HL-60 (cell line): ENCODE results near the gene TBC1D17.
A peak's percentile ranks its signal among the peaks of the same experiment; 100 is the strongest.

Experiments used
- DNase-seq, 2 experiments: peaks; one replicate each; pipeline ENCODE4 v3.0.0-alpha.2; 2010 to 2020; ENCODE audit warnings: low read depth in 1 of 2, low spot score in 1 of 2
- H3K27ac ChIP-seq: fragments of 250-450 bp; sonication (Bioruptor Pico); replicated peaks from 2 replicates; pipeline ENCODE4 v1.5.1; 2020; ENCODE audit warnings: mild to moderate bottlenecking, moderate library complexity
- H3K27me3 ChIP-seq: fragments of 250-450 bp; sonication (Bioruptor Pico); 2 replicates; pipeline ENCODE4 v1.5.1; 2021; ENCODE audit warnings: mild to moderate bottlenecking, moderate library complexity; ENCODE audit not compliant: insufficient read depth, poor library complexity, severe bottlenecking
- H3K4me3 ChIP-seq: replicated peaks from 2 replicates; pipeline ENCODE4 v1.5.1; 2011; ENCODE audit warnings: mild to moderate bottlenecking, control low read depth, low read length; ENCODE audit not compliant: insufficient read depth
- GABPA ChIP-seq: IDR thresholded peaks from 2 replicates; pipeline ENCODE4 v1.6.1; 2012; ENCODE audit warnings: low read depth
- POLR2AphosphoS5 ChIP-seq: IDR thresholded peaks from 2 replicates; pipeline ENCODE4 v1.6.1; 2012; ENCODE audit warnings: low read depth
- SPI1 ChIP-seq: IDR thresholded peaks from 2 replicates; pipeline ENCODE4 v1.6.1; 2012; ENCODE audit warnings: low read depth, mild to moderate bottlenecking, borderline replicate concordance
- TF ChIP-seq, protein P1 (sequence below): IDR thresholded peaks from one replicate; pipeline ENCODE4 v1.5.1; 2011; ENCODE audit warnings: low read length, control low read depth, inconsistent platforms; ENCODE audit not compliant: insufficient read depth
- TF ChIP-seq, protein P2 (sequence below): IDR thresholded peaks from 2 replicates; pipeline ENCODE4 v1.6.1; 2012; ENCODE audit warnings: low read depth; ENCODE audit not compliant: insufficient replicate concordance

Gene TBC1D17

DNA sequence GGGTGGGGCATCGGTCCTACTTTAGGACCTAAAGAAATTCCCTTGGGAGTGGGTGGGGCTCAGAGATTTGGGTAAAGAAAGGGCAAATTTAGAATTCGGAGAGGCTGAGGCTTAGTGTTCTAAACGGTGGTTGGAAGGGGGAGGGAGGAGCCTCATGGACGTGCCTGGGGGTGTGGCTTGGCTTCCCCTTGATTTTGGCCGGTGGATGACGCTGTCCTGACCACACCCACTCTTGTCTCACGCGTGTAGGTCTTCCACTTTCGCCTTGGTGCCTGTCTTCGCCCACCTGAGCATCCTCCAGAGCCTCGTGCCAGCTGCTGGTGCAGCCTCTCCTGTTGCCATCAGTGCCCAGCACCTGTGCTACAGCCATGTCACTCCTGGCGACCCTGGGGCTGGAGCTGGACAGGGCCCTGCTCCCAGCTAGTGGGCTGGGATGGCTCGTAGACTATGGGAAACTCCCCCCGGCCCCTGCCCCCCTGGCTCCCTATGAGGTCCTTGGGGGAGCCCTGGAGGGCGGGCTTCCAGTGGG is 53.0 kb downstream of the TBC1D17 start:
- peak overlapping the region; percentile 99; the same call in 1 of the 2 replicates for H3K27ac ChIP-seq
- TF ChIP-seq, protein P1, sequence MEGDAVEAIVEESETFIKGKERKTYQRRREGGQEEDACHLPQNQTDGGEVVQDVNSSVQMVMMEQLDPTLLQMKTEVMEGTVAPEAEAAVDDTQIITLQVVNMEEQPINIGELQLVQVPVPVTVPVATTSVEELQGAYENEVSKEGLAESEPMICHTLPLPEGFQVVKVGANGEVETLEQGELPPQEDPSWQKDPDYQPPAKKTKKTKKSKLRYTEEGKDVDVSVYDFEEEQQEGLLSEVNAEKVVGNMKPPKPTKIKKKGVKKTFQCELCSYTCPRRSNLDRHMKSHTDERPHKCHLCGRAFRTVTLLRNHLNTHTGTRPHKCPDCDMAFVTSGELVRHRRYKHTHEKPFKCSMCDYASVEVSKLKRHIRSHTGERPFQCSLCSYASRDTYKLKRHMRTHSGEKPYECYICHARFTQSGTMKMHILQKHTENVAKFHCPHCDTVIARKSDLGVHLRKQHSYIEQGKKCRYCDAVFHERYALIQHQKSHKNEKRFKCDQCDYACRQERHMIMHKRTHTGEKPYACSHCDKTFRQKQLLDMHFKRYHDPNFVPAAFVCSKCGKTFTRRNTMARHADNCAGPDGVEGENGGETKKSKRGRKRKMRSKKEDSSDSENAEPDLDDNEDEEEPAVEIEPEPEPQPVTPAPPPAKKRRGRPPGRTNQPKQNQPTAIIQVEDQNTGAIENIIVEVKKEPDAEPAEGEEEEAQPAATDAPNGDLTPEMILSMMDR = no peak
- TF ChIP-seq, protein P2, sequence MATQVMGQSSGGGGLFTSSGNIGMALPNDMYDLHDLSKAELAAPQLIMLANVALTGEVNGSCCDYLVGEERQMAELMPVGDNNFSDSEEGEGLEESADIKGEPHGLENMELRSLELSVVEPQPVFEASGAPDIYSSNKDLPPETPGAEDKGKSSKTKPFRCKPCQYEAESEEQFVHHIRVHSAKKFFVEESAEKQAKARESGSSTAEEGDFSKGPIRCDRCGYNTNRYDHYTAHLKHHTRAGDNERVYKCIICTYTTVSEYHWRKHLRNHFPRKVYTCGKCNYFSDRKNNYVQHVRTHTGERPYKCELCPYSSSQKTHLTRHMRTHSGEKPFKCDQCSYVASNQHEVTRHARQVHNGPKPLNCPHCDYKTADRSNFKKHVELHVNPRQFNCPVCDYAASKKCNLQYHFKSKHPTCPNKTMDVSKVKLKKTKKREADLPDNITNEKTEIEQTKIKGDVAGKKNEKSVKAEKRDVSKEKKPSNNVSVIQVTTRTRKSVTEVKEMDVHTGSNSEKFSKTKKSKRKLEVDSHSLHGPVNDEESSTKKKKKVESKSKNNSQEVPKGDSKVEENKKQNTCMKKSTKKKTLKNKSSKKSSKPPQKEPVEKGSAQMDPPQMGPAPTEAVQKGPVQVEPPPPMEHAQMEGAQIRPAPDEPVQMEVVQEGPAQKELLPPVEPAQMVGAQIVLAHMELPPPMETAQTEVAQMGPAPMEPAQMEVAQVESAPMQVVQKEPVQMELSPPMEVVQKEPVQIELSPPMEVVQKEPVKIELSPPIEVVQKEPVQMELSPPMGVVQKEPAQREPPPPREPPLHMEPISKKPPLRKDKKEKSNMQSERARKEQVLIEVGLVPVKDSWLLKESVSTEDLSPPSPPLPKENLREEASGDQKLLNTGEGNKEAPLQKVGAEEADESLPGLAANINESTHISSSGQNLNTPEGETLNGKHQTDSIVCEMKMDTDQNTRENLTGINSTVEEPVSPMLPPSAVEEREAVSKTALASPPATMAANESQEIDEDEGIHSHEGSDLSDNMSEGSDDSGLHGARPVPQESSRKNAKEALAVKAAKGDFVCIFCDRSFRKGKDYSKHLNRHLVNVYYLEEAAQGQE = no peak
- TF ChIP-seq POLR2AphosphoS5 (no peak), SPI1 (no peak), GABPA (no peak)
- no peak for DNase-seq
- peak overlapping the region; percentile 36 for H3K4me3 ChIP-seq
- H3K27me3 ChIP-seq = no peaks in the 10 kb centered on the region

DNA sequence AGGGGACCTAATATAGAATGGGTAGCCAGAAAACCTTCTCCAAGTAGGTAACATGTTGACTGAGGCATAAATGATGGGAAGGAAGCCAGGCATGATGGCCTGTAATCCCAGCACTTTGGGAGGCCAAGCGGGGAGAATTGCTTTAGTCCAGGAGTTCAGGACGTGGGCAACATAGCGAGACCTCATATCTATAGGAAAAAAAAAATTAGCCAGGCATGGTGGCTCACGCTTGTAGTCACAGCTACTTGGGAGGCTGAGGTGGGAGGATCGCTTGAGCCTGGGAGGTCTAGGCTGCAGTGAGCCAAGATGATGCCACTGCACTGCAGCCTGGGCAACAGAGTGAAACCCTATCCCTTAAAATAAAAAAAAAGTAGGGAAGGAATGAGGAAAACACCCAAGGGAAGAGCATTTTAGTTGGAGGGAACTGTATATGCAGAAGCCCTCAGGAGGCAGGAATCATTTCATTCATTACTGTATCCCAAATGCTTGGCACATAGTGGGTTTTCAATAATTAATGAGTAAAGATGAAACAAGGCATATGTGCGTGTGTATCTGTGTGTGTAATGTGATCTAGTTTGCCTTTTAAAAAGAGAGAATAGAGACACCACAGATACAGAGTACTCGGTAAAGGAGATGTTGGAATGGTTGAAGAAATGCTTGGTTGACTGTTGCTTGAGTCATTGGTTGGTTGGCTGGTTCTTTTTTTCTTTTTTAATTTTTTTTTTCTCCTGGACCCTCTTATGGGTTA is 54.0 kb downstream of the TBC1D17 start:
- no peak for DNase-seq
- TF ChIP-seq GABPA = no peak
- peak; percentile 19; the same call in 1 of the 2 replicates for TF ChIP-seq POLR2AphosphoS5
- Histone ChIP-seq H3K27ac (no peak overlapping the region), H3K27me3 (no peaks in the 10 kb centered on the region), H3K4me3 (no peak overlapping the region)

DNA sequence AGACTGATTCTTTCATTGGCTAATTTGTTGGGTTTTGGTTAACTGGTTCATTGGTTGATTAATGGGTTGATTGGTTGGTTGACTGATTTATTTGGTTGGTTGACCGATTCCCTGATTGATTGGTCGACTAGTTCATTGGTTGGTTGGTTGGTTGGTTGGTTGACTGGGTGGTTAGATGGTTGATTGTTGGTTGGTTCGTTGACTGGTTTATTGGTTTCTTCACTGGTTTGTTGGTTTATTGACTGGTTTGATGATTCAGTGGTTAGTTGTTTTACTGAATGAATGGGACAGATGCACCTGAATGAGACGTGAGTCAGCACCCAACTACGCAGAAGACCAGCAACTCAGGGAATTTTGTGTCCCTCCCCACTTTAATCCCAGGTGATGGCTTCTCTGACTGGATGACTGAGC is 54.5 kb downstream of the TBC1D17 start:
- H3K4me3 ChIP-seq = no peak overlapping the region
- no peak for TF ChIP-seq GABPA
- TF ChIP-seq, protein P1 = no peak
- TF ChIP-seq SPI1 = no peak
- no peak for TF ChIP-seq POLR2AphosphoS5
- TF ChIP-seq, protein P2 = no peak
- DNase-seq = no peak
- no peak overlapping the region for H3K27ac ChIP-seq
- no peaks in the 10 kb centered on the region for H3K27me3 ChIP-seq

DNA sequence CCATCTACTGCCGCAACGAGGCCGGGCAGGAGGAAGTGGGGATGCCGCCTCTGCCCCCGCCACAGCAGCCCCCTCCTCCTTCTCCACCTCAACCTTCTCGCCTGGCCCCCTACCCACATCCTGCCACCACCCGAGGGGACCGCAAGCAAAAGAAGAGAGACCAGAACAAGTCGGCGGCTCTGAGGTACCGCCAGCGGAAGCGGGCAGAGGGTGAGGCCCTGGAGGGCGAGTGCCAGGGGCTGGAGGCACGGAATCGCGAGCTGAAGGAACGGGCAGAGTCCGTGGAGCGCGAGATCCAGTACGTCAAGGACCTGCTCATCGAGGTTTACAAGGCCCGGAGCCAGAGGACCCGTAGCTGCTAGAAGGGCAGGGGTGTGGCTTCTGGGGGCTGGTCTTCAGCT is 55.2 kb downstream of the TBC1D17 start:
- H3K27ac ChIP-seq = no peak overlapping the region
- no peak for DNase-seq

More for the DNA sequence above, 55.2 kb downstream of the TBC1D17 start:
- no peak overlapping the region for H3K4me3 ChIP-seq
- no peaks in the 10 kb centered on the region for H3K27me3 ChIP-seq
- no peak; the same call in 1 of the 2 replicates for TF ChIP-seq POLR2AphosphoS5
- TF ChIP-seq, protein P1 = no peak
- TF ChIP-seq, protein P2 = no peak
- no peak for TF ChIP-seq GABPA
- no peak for TF ChIP-seq SPI1
